ENCODE measurements around the gene THEM5.

GRCh38 chr1:151902858-151903257, 49.3 kb upstream of the THEM5 start:
- no peak for TF ChIP-seq ZNF274 (IDR thresholded peaks at IDR 0.05; ENCODE audit: low read depth, low read length)
- no peak for TF ChIP-seq SUZ12 (IDR thresholded peaks at IDR 0.05; ENCODE audit: extremely low read depth, insufficient read depth, insufficient read length)
- no peak for TF ChIP-seq YY1 (IDR thresholded peaks at IDR 0.05; ENCODE audit: insufficient read depth, insufficient read length)

All from NT2/D1 (cell line).